ENCODE data around the gene TBC1D2B.

TBC1D2B gene

DNA sequence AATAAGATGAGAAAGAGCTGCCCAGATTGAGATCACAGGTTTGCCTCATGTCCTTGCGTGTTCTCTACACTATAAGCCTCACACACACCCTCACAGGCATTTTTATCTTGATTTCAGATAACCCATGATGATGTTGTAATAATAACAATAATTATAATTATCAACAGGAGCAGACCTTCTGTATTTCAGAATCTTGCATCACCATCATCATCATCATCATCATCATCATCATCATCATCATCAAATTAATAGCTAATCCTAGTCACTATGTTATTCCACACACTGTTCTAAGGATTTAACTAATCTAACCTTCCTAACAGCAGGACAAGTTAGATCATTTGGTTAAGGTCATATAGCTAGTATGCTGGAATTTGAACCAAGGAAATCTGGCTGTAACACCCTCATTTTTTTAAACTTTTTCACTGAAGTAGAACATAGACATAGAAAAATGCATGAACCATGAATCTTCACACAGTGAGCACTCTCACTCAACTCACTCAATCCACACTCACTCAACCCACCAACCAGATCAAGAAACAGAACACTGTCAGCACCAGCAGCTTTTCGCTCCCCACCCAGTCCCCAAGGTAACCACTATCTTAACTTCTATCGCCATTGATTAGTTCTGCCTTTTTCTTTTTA, 13.0 kb upstream of the TBC1D2B start:
- no peak for TF ChIP-seq TAF1 (IDR thresholded peaks at IDR 0.05; ENCODE audit: borderline replicate concordance, insufficient read depth, low read length)
- TF ChIP-seq, protein P1, sequence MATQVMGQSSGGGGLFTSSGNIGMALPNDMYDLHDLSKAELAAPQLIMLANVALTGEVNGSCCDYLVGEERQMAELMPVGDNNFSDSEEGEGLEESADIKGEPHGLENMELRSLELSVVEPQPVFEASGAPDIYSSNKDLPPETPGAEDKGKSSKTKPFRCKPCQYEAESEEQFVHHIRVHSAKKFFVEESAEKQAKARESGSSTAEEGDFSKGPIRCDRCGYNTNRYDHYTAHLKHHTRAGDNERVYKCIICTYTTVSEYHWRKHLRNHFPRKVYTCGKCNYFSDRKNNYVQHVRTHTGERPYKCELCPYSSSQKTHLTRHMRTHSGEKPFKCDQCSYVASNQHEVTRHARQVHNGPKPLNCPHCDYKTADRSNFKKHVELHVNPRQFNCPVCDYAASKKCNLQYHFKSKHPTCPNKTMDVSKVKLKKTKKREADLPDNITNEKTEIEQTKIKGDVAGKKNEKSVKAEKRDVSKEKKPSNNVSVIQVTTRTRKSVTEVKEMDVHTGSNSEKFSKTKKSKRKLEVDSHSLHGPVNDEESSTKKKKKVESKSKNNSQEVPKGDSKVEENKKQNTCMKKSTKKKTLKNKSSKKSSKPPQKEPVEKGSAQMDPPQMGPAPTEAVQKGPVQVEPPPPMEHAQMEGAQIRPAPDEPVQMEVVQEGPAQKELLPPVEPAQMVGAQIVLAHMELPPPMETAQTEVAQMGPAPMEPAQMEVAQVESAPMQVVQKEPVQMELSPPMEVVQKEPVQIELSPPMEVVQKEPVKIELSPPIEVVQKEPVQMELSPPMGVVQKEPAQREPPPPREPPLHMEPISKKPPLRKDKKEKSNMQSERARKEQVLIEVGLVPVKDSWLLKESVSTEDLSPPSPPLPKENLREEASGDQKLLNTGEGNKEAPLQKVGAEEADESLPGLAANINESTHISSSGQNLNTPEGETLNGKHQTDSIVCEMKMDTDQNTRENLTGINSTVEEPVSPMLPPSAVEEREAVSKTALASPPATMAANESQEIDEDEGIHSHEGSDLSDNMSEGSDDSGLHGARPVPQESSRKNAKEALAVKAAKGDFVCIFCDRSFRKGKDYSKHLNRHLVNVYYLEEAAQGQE (IDR thresholded peaks at IDR 0.05; ENCODE audit: insufficient read depth in 1 of 2, low read depth in 2 of 2, low read length in 2 of 2), result no peak
- no peak for TF ChIP-seq POLR2AphosphoS5 (IDR thresholded peaks at IDR 0.05; ENCODE audit: low read depth, low read length)
- TF ChIP-seq FOXP2 (optimal IDR thresholded peaks at IDR 0.05; ENCODE audit: borderline replicate concordance, extremely low read depth, extremely low read length, insufficient read depth), result no peak
- no peak for TF ChIP-seq SIN3A (IDR thresholded peaks at IDR 0.05; ENCODE audit: borderline replicate concordance, insufficient read depth, low read length)

DNA sequence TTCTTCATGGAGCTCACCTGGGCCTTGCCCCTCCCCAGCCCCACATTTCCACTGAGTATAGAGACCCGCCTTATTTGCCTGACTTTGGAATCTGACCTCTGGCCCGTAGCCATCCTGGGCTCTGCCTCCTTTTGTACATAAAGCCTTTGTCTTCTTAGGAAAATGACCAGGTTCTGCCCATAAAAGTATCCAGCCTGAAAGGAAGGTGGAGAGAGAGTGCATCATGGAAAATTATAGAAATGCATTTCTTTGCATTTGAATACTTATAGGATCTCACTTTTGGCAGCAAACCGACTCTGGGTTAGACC, 11.2 kb upstream of the TBC1D2B start:
- TF ChIP-seq SIN3A (IDR thresholded peaks at IDR 0.05; ENCODE audit: borderline replicate concordance, insufficient read depth, low read length) (no peak), FOXP2 (optimal IDR thresholded peaks at IDR 0.05; ENCODE audit: borderline replicate concordance, extremely low read depth, extremely low read length, insufficient read depth) (no peak), TAF1 (IDR thresholded peaks at IDR 0.05; ENCODE audit: borderline replicate concordance, insufficient read depth, low read length) (no peak), POLR2AphosphoS5 (IDR thresholded peaks at IDR 0.05; ENCODE audit: low read depth, low read length) (no peak)
- TF ChIP-seq, protein P1 (IDR thresholded peaks at IDR 0.05; ENCODE audit: insufficient read depth in 1 of 2, low read depth in 2 of 2, low read length in 2 of 2), result no peak

DNA sequence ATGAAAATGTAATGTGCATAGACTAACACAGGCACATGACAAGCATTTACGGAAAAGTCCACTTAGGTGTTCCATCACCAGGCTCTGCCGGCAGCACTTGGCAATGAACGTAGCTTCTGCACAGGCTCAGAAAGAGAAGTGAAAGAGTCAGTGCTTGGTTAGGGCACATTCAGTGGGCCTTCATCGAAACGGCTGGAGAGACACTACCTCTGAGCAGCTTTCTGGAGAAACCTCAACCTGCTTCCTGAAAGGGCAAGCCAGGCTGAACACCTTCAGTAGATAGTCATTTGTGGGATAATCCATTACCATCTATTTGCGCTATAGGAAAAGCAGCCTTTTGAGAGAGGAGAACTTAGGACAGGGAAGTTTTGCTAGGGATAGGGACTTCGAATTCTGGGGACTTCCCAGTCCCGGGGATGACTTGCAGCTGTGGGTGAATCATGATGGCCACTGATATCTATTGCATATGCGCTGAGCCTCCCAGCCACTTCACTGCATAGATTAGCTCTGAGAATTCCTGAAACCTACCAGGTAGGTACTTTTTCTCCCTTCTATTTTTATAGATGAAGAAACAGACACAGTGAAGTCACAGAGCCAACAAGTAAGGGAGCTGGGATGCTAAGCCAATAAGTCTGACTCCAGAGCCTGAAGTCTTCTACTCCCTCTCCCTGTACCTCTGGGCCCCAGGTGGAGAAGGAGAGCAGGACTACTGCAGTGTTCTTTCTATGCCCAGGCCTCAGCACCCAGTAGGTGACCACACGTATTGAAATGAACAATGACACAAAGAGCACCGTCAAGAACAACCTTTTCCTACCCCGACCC, 10.7 kb upstream of the TBC1D2B start:
- TF ChIP-seq, protein P1 (IDR thresholded peaks at IDR 0.05; ENCODE audit: insufficient read depth in 1 of 2, low read depth in 2 of 2, low read length in 2 of 2), result no peak
- no peak for TF ChIP-seq SIN3A (IDR thresholded peaks at IDR 0.05; ENCODE audit: borderline replicate concordance, insufficient read depth, low read length)

DNA sequence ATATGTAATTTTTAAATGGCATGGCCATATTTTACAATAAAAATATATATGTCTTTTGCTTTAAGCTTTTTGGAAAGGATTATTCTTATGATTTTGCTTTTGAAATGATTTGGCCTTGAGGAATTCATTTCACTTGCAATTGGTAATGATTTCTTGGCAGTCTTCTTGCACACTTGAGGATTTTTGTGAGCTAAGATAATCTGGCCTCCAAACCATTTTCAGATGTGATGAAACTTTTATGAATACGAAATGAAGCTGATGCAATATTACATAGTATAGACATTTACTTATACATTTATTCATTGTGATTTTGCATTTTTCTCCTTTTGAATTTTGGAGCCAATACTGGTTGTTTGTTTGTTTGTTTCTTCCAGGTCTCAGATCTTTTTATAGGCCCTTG, 8.4 kb upstream of the TBC1D2B start:
- TF ChIP-seq, protein P1 (IDR thresholded peaks at IDR 0.05; ENCODE audit: insufficient read depth in 1 of 2, low read depth in 2 of 2, low read length in 2 of 2), result no peak
- TF ChIP-seq FOXP2 (optimal IDR thresholded peaks at IDR 0.05; ENCODE audit: borderline replicate concordance, extremely low read depth, extremely low read length, insufficient read depth) (no peak), POLR2AphosphoS5 (IDR thresholded peaks at IDR 0.05; ENCODE audit: low read depth, low read length) (no peak), SIN3A (IDR thresholded peaks at IDR 0.05; ENCODE audit: borderline replicate concordance, insufficient read depth, low read length) (no peak), TAF1 (IDR thresholded peaks at IDR 0.05; ENCODE audit: borderline replicate concordance, insufficient read depth, low read length) (no peak)
